HG03280 (cell line): Measurements from ENCODE around the gene TM9SF2.
A peak's percentile ranks its signal among the peaks of the same experiment; 100 is the strongest.
"Not testable (repeated sequence)": the region's sequence is repeated elsewhere in the genome, so short reads cannot be mapped to it uniquely, and the experiment has no call there.

Source experiments
- ATAC-seq: cut with Tn5 transposase; IDR thresholded peaks from one replicate; pipeline ENCODE4 v1.9.1; 2021; ENCODE audit warnings: mild to moderate bottlenecking, moderate library complexity; ENCODE audit not compliant: unreplicated experiment

TM9SF2 gene

DNA sequence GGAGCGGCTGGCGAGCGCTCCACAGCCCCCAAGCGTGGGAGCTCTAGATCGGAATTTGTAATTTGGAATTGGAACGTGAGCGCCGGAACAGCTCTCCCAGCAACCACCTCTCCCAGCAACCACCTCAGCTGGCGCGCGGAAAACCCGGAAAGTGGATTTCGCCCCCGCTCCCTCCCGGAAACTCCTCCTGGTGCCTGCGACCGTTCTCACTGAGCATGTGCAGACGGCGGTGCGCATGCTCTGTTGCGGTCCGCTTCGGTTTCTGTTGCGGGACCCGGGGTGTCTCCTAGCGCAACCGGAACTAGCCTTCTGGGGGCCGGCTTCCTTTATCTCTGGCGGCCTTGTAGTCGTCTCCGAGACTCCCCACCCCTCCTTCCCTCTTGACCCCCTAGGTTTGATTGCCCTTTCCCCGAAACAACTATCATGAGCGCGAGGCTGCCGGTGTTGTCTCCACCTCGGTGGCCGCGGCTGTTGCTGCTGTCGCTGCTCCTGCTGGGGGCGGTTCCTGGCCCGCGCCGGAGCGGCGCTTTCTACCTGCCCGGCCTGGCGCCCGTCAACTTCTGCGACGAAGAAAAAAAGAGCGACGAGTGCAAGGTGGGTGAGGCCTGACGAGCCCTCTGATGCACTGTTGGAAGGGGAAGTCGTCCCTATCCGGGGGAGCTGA lies at the start of gene TM9SF2:
TM9SF2 (plus strand) TSS at position 289 of the 664 bp plus-strand sequence; CDS start at position 424, 135 bp downstream.
- peak; percentile 53 for ATAC-seq

DNA sequence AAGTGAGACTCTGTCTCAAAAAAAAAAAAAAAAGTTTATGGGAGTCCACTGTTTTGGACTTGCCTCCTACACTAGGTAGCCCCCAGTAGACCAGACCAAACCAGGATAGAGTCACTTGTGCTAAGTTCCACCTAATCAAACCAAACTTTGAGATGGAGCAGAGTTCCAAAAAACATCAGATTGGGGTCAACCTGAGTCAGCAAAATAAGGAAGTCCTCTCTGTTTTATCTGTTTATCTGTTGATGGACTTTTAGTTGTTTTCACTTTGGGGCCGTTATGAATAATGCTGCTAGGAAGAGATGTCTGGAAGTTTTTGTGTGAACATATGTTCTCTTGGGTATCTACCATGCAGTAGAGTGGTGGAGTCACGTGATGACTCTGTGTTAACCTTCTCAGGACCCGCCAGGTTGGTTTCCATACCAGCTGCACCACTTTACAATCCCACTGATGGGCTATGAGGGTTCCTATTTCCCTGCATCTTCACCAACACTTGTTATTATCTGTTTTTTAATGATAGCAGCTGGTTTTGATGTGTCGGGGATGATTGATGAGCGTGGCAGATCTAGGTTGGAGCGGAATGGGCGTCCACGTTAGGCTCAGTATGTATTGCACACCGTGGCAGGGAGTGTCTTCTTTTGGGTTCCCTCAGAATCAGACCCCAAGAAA lies 46.6 kb upstream of the TM9SF2 start:
- no peak for ATAC-seq

DNA sequence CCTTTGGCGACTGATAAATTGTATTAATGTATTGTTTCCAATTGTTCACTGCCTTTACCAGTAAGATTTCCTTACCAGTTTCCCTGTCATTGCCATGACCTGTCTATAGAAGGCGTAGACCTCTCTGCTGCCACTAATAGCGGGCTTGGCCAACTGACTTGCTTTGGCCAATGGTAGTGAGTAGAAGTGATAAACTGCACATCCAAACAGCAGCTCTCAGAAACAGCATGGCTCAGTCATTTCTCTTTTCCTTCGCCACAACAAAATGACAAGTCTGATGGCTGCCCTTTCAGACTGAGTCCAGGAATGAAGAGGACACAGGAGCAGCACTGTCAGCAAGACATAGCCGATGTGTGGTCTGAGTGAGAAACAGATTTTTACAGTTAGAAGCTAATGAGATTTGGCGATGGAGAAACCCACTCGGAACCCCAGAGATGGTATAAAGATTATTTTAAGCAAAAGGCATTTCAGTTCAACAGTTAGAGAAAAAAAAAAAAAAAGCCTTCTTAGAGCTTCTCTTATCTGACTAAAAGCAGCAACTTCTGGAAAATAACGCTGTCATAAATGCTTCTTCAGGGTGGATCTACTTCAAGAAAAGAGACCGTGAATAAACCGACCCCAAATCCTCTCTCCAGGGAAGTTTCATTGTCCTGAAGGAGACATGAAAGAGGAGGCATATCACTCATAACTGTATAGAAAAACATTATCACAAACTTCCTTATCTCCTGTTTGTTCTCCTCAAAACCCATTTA lies 42.0 kb upstream of the TM9SF2 start:
- ATAC-seq, result no peak

GRCh38 chr13:99460802-99461201 lies 40.5 kb upstream of the TM9SF2 start:
- not testable (repeated sequence) for ATAC-seq

- ATAC-seq, result no peak
These were observed 37.5 kb upstream of the TM9SF2 start for GRCh38 chr13:99463646-99464397.

- no peak for ATAC-seq
These were observed 36.8 kb upstream of the TM9SF2 start for GRCh38 chr13:99464441-99464949.

DNA sequence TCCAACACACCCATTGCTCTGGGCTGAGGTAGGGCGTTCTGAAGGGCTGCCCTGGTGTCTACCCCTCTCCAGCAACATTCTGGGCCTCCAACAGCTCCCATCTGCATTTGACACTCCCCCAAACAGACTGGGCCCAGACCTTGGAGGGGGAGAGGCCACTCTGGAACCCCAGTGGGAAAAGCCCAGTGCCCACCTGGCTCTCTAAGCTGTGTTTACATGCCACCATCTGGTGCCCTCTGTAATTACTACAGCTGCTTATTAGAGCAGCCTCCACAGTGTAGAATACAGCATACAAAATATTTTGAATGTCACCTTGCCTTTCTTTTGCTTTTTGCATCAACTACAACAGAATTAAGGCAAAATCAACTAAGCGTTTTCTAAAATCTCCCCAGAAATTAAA lies 35.8 kb upstream of the TM9SF2 start:
- no peak for ATAC-seq

DNA sequence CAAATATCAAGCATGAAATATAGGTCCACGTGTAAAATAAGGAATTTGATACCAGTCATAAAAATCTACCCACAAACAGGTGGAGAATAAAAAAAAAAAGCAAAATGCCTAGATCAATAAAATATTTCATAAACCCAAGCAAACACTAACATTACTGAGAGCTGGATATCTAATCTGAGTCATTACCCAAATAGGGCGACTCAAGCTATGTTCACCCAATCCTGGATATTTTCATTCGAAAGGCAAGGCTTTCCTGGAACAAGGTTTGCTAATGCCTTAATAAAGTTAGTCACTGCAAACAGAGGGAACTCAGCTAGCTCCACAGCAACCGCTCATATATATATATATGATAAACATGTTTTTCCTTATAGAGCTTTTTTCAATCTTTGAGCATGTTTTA lies 33.5 kb upstream of the TM9SF2 start:
- no peak for ATAC-seq

DNA sequence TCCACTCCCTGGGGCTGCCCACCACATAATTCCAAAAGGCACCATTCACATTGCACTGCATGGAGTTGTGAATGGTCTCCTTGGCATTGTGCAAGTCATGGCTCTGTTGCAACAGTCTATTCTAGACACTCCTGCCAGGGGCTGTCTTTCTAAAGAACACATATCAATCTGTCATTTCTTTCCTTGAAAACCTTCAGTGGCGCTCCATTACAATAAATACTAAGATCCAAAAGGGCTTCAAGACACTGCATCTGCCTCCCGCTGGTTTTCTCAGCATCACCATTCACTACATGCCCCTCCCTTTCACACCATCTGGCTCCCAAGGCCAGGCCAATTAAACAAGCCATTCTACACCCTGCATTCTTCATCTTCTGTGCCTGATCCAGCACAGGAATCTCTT lies 32.2 kb upstream of the TM9SF2 start:
- no peak for ATAC-seq

DNA sequence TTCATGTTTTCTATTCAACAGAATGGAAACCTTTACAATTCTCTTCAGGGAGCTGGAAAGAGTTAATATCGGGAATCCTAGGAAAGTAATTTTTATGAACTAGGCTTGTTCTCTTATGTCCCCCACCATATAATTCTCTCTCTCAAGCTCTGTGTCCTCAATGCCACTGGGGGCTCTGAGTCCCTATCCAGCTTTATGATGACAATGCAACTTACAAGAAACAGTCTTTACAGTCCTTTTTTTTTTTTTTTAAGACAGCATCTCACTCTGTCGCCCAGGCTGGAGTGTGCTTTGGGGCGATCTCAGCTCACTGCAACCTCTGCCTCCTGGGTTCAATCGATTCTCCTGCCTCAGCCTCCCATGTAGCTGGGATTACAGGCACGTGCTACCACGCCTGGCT lies 31.2 kb upstream of the TM9SF2 start:
- no peak for ATAC-seq

DNA sequence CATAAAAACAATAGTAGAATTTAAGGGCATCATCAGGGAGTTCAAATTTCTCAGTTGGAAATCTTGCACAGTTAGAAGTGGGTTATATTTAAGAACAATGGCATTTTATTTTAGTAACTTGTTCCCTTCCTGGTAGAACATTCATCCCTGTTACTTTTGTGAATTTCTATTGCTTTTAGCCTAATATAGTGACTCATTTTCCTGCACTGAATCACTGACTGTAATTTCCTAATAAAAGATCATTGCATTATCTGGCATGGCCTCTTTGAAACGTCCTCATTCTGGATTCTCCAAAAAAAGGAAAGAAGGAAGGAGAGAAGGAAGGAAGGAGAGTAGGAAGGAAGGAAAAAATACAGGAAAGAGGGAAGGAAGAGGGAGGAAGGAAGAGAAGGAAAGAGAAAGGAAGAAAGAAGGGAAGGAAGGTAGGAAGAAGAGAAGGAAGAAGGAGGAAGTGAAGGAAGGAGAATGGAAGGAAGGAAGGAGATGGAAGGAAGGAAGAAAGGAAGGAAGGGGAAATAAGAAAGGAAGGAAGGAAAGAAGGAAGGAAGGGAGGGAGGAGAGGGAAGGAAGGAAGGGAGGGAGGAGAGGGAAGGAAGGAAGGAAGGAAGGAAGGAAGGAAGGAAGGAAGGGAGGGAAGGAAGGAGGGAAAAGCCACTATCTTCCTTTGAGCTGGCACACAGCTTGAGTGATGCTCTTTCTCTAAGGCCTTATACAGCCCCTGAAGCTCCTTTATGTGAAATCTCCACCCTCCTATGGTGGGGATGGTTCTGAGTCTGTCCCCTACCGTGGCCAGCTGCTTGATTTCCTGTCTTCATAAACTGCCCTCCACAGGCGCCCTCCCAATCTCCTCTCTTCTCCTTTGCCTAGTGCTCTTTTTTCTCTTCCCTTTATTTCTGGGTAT lies 29.8 kb upstream of the TM9SF2 start:
- no peak for ATAC-seq

DNA sequence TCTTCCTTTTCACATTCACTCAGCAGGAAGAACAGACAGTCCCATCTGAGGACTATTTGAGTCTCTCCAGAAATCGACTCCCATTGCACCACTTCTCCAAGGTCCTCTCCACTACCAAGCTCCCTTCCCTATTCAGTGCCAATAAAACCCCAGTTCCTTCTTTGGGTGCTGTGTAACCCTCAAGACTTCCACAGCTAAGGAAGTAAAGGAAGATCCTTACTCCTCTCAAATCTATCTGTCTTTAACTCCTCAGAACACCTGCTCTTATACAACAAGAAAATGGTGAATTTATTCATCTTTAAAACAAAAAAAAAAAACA lies 29.2 kb upstream of the TM9SF2 start:
- no peak for ATAC-seq

DNA sequence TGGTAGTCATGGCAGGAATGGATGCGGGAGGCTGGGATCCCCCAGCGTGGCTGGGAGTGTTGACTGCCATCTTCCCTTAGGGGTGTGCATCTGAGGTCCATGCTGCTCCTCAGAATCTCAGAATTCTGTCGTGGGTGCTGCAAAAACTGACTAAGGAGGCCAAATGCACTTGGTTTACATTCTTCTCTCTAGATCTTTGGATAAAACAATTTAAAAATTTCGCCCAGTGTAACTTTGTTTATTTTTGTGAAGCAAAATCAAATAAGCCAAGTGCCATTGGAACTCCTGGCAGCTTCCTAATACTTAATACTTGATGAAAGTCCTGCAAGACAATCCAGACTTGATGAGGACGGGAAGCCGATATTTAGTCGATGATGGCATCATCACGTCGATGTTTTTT lies 27.8 kb upstream of the TM9SF2 start:
- ATAC-seq, result no peak

- ATAC-seq, result no peak
These were observed 24.6 kb upstream of the TM9SF2 start for GRCh38 chr13:99476648-99477047.

- ATAC-seq, result no peak
These were observed 23.8 kb upstream of the TM9SF2 start for GRCh38 chr13:99477493-99477892.

DNA sequence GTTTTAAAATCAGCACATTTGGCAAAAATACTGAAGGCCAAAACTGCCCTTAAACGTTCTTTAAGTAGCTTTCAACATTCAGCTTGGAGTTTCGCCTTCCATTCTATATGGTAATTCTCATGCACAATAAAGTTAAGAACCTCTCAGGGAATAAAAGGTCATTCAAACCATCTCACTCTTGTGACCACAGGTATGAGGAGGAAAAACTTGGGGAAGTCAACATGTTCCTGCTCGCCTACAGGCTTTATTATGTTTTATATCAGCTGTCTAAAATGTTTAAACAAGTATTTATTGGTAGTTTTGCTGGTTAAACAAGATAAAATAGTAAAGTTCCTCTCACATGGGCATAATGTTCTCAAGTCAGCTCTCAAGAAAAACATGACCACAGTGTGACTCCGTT lies 19.9 kb upstream of the TM9SF2 start:
- no peak for ATAC-seq

DNA sequence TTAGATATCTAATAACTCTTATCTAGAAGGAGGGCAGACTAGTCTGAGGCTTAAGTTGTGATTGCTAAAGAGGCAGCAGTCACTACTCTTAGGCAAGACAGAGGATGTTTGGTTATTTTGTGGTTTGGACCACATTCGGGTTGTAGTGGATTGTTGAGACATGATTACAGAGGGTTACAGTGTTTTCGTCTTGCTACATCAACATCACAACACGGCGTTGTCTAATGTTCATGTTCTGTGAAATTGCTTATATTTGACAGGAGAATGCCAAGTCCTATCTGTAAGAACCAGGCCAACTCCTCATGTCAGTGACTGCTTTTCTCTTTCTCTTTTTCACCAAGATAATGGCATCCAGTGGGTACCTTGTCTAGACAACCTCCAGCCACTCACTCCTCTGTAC lies 16.8 kb upstream of the TM9SF2 start:
- no peak for ATAC-seq

GRCh38 chr13:99486996-99487395 lies 14.3 kb upstream of the TM9SF2 start:
- ATAC-seq, result no peak

GRCh38 chr13:99489028-99489427 lies 12.2 kb upstream of the TM9SF2 start:
- ATAC-seq, result no peak

DNA sequence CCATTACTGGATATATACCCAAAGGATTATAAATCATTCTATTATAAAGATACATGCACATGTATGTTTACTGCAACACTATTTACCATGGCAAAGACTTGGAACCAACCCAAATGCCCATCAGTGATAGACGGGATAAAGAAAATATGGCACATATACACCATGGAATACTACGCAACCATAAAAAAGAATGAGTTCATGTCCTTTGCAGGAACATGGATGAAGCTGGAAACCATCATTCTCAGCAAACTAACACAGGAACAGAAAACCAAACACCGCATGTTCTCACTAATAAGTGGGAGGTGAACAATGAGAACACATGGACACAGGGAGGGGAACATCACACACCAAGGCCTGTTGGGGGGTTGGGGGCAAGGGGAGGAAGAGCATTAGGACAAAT lies 9.5 kb upstream of the TM9SF2 start:
- not testable (repeated sequence) for ATAC-seq
